SK-N-SH treated with all-trans-retinoic acid at 6 μM for 48 hours (cell line): ENCODE data around the gene LUM.

Experiments
- ATAC-seq: fragments of 200-7000 bp; cut with Tn5 transposase; 3 replicates; pipeline ENCODE4 v1.9.1; 2020; ENCODE audit warnings: mild to moderate bottlenecking, moderate library complexity
- ARNTL ChIP-seq: fragments of 450-650 bp; formaldehyde crosslinking; IDR thresholded peaks from 2 replicates; pipeline ENCODE4 v1.5.0; 2020; ENCODE audit warnings: low read depth, mild to moderate bottlenecking, moderate library complexity, borderline replicate concordance
- BACH2 ChIP-seq: fragments of 250-450 bp; sonication (Bioruptor Pico); IDR thresholded peaks from 2 replicates; pipeline ENCODE4 v1.9.0; 2021; ENCODE audit warnings: mild to moderate bottlenecking, borderline replicate concordance
- CSDC2 ChIP-seq: fragments of 250-450 bp; sonication (Bioruptor Pico); IDR thresholded peaks from 2 replicates; pipeline ENCODE4 v1.5.0; 2020; ENCODE audit warnings: mild to moderate bottlenecking, moderate library complexity
- ESRRG ChIP-seq: fragments of 250-450 bp; sonication (Bioruptor Pico); IDR thresholded peaks from 2 replicates; pipeline ENCODE4 v1.6.1; 2021; ENCODE audit warnings: mild to moderate bottlenecking
- GLIS3 ChIP-seq: fragments of 250-450 bp; sonication (Bioruptor Pico); IDR thresholded peaks from 2 replicates; pipeline ENCODE4 v1.5.0; 2020; ENCODE audit warnings: mild to moderate bottlenecking, moderate library complexity
- ISL1 ChIP-seq: fragments of 250-450 bp; sonication (Bioruptor Pico); IDR thresholded peaks from 2 replicates; pipeline ENCODE4 v2.1.2; 2022; ENCODE audit warnings: mild to moderate bottlenecking, moderate library complexity
- OSR1 ChIP-seq: fragments of 250-450 bp; sonication (Bioruptor Pico); IDR thresholded peaks from 2 replicates; pipeline ENCODE4 v1.8.0; 2022; ENCODE audit warnings: moderate library complexity, mild to moderate bottlenecking, inconsistent platforms
- RARB ChIP-seq: fragments of 250-450 bp; sonication (Bioruptor Pico); IDR thresholded peaks from 2 replicates; pipeline ENCODE4 v1.8.0; 2021; ENCODE audit warnings: mild to moderate bottlenecking, moderate library complexity
- SNAI2 ChIP-seq: fragments of 250-450 bp; sonication (Bioruptor Pico); IDR thresholded peaks from 2 replicates; pipeline ENCODE4 v1.5.0; 2020; ENCODE audit warnings: mild to moderate bottlenecking, moderate library complexity
- TCF4 ChIP-seq: fragments of 250-450 bp; sonication (Bioruptor Pico); IDR thresholded peaks from 2 replicates; pipeline ENCODE4 v1.8.0; 2021; ENCODE audit warnings: mild to moderate bottlenecking, moderate library complexity, borderline replicate concordance
- ZC3H10 ChIP-seq: fragments of 250-450 bp; sonication (Bioruptor Pico); IDR thresholded peaks from 2 replicates; pipeline ENCODE4 v1.5.1; 2021; ENCODE audit warnings: mild to moderate bottlenecking, moderate library complexity
- ZFP3 ChIP-seq: fragments of 250-450 bp; sonication (Bioruptor Pico); IDR thresholded peaks from 2 replicates; pipeline ENCODE4 v1.5.0; 2020; ENCODE audit warnings: mild to moderate bottlenecking, moderate library complexity
- ZFP30 ChIP-seq: fragments of 450-650 bp; formaldehyde crosslinking; IDR thresholded peaks from 2 replicates; pipeline ENCODE4 v1.5.0; 2022; ENCODE audit warnings: mild to moderate bottlenecking, moderate library complexity
- ZNF70 ChIP-seq: fragments of 450-650 bp; formaldehyde crosslinking; IDR thresholded peaks from 2 replicates; pipeline ENCODE4 v1.5.0; 2020; ENCODE audit warnings: mild to moderate bottlenecking, moderate library complexity
- ZNF8 ChIP-seq: fragments of 450-650 bp; formaldehyde crosslinking; IDR thresholded peaks from 2 replicates; pipeline ENCODE4 v1.5.0; 2020; ENCODE audit warnings: mild to moderate bottlenecking, moderate library complexity
- TF ChIP-seq, protein P1 (sequence below): fragments of 250-450 bp; sonication (Bioruptor Pico); IDR thresholded peaks from 2 replicates; pipeline ENCODE4 v1.8.0; 2021; ENCODE audit warnings: low read depth, mild to moderate bottlenecking, moderate library complexity, borderline replicate concordance
- TF ChIP-seq, protein P2 (sequence below): fragments of 250-450 bp; sonication (Bioruptor Pico); IDR thresholded peaks from 2 replicates; pipeline ENCODE4 v1.5.0; 2020; ENCODE audit warnings: mild to moderate bottlenecking, moderate library complexity
- TF ChIP-seq, protein P3 (sequence below): fragments of 250-450 bp; sonication (Bioruptor Pico); IDR thresholded peaks from 2 replicates; pipeline ENCODE4 v1.5.1; 2021; ENCODE audit warnings: mild to moderate bottlenecking, moderate library complexity

The LUM gene

DNA sequence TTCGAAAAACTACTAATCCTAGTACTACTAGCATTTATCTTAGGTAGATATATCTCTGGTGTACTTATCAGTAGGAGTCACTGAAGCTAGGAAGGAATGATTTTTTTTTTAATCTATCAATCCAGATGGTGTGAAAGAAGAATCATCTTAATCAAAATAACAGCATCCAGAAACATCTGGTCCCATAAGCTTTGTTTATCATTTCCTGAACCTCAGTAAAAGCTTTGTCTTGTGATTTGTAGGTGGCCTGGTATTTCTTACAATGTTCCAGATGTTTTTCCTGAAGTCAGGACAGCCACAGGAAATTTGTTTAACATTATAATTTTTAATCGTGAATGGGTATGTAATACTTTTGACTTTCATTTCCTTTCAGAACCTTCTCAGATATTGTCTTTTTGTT is 28.0 kb upstream of the LUM start:
- TF ChIP-seq TCF4 (CRISPR knock-in tag) (peak; percentile 85), ARNTL (no peak)
- TF ChIP-seq, protein P1, sequence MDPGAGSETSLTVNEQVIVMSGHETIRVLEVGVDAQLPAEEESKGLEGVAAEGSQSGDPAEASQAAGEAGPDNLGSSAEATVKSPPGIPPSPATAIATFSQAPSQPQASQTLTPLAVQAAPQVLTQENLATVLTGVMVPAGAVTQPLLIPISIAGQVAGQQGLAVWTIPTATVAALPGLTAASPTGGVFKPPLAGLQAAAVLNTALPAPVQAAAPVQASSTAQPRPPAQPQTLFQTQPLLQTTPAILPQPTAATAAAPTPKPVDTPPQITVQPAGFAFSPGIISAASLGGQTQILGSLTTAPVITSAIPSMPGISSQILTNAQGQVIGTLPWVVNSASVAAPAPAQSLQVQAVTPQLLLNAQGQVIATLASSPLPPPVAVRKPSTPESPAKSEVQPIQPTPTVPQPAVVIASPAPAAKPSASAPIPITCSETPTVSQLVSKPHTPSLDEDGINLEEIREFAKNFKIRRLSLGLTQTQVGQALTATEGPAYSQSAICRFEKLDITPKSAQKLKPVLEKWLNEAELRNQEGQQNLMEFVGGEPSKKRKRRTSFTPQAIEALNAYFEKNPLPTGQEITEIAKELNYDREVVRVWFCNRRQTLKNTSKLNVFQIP (CRISPR knock-in tag), result no peak
- TF ChIP-seq, protein P2, sequence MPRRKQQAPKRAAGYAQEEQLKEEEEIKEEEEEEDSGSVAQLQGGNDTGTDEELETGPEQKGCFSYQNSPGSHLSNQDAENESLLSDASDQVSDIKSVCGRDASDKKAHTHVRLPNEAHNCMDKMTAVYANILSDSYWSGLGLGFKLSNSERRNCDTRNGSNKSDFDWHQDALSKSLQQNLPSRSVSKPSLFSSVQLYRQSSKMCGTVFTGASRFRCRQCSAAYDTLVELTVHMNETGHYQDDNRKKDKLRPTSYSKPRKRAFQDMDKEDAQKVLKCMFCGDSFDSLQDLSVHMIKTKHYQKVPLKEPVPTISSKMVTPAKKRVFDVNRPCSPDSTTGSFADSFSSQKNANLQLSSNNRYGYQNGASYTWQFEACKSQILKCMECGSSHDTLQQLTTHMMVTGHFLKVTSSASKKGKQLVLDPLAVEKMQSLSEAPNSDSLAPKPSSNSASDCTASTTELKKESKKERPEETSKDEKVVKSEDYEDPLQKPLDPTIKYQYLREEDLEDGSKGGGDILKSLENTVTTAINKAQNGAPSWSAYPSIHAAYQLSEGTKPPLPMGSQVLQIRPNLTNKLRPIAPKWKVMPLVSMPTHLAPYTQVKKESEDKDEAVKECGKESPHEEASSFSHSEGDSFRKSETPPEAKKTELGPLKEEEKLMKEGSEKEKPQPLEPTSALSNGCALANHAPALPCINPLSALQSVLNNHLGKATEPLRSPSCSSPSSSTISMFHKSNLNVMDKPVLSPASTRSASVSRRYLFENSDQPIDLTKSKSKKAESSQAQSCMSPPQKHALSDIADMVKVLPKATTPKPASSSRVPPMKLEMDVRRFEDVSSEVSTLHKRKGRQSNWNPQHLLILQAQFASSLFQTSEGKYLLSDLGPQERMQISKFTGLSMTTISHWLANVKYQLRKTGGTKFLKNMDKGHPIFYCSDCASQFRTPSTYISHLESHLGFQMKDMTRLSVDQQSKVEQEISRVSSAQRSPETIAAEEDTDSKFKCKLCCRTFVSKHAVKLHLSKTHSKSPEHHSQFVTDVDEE, result peak; percentile 16; the same call in 1 of the 2 replicates
- TF ChIP-seq, all 23 proteins: peak for 2
- peak; percentile 48; the same call in 2 of the 3 replicates for ATAC-seq

DNA sequence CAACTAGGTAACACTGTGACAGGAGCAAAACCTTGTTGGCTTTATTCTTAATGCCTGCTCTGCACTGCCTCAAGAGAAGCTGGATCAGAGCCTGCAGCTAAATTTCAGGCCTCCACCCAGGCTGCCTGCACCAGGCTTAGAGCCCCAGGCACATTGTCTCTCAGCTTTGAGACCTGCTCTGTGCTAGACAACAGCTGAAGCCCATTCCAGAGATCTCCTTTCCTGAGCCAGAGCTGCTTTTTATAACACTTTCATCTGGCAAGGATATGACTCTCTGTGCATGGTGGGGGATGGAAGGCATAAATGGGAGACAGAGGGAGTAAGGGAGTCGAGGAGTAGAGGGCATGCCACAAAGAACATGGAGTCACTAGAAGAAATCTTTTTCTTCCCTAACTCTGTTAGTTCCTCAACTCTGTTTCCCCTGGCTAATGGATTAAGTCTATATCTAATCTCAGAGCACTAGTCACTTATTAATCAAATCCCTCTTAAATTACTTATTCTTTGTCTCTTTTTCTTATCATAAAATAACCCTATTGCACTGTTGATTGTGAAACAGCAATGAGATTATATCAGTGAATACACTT is 27.1 kb upstream of the LUM start:
- ATAC-seq, result peak; percentile 61

DNA sequence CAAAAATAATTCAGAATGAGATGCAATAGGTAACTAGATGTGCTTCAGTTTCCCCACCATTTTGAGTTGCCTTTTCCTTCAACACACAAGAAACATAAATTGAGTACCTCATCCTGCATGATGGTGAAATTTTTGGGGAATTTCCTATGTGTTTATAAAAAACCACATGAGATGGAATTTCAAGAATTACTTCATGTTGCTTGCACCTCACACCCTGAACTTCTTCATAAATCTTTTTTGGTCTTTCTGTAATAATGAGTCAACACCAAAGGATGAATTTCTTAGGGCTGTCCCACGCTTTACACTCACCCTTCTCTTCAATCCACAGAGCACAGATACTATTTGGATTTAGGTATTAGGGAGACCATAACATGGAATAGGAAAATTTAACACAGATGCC is 22.6 kb upstream of the LUM start:
- no peak for TF ChIP-seq SNAI2 (CRISPR knock-in tag)
- no peak for TF ChIP-seq OSR1 (CRISPR knock-in tag)
- no peak for TF ChIP-seq ZFP3
- no peak for TF ChIP-seq ARNTL
- no peak for TF ChIP-seq ISL1 (CRISPR knock-in tag)
- no peak for TF ChIP-seq ZC3H10 (CRISPR knock-in tag)
- TF ChIP-seq ZFP30 (CRISPR knock-in tag), result no peak
- no peak for TF ChIP-seq ZNF70 (CRISPR knock-in tag)
- TF ChIP-seq CSDC2 (CRISPR knock-in tag), result no peak
- TF ChIP-seq, protein P1 (CRISPR knock-in tag), result no peak
- TF ChIP-seq GLIS3 (CRISPR knock-in tag), result no peak
- TF ChIP-seq BACH2 (CRISPR knock-in tag), result no peak
- TF ChIP-seq, protein P3, sequence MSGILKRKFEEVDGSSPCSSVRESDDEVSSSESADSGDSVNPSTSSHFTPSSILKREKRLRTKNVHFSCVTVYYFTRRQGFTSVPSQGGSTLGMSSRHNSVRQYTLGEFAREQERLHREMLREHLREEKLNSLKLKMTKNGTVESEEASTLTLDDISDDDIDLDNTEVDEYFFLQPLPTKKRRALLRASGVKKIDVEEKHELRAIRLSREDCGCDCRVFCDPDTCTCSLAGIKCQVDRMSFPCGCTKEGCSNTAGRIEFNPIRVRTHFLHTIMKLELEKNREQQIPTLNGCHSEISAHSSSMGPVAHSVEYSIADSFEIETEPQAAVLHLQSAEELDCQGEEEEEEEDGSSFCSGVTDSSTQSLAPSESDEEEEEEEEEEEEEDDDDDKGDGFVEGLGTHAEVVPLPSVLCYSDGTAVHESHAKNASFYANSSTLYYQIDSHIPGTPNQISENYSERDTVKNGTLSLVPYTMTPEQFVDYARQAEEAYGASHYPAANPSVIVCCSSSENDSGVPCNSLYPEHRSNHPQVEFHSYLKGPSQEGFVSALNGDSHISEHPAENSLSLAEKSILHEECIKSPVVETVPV, result no peak
- TF ChIP-seq ZNF8 (CRISPR knock-in tag), result no peak
- TF ChIP-seq TCF4 (CRISPR knock-in tag), result no peak
- no peak for TF ChIP-seq ESRRG (CRISPR knock-in tag)
- TF ChIP-seq RARB, result no peak
- no peak for ATAC-seq

More for the DNA sequence above, 27.1 kb upstream of the LUM start:
- TF ChIP-seq ZNF8 (CRISPR knock-in tag) (no peak), ARNTL (no peak), ZC3H10 (CRISPR knock-in tag) (no peak), ISL1 (CRISPR knock-in tag) (peak; percentile 31; the same call in 1 of the 2 replicates), CSDC2 (CRISPR knock-in tag) (no peak), TCF4 (CRISPR knock-in tag) (0 out of 2 replicates have a peak, but pooled peaks have one; percentile 21), ZNF70 (CRISPR knock-in tag) (peak; percentile 70), ZFP3 (no peak)

DNA sequence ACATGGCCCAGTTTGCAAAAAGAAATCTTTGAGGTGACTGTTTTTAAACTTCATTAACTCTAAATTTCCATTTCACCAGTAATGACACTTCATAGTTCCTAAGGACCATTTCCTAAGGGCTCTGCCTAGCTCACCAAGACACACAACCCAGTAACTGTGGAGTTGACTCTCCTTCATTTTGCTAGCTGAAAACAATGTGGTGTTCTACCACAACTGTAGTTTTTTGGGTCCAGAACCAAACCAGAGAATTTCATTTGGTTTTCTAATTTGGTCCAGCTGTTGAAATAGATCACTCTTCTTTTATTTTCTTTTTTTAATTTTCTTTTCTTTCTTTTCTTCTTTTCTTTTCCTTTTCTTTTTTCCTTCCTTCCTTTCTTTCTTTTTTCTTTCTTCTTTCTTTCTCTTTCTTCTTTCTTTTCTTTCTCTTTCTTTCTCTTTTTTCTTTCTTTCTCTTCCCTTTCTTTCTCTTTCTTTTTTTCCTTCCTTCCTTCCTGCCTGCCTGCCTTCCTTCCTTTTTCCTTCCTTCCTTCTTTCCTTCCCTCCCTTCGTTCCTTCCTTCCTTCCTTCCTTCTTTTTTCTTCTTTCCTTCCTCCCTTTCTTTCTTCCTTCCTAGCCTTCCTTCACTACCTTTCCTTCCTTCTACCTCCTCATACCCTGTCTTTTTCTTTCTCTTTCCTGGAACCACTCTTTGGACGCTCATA is 18.5 kb upstream of the LUM start:
- TF ChIP-seq GLIS3 (CRISPR knock-in tag) (no peak), ESRRG (CRISPR knock-in tag) (no peak), ARNTL (no peak)
- TF ChIP-seq, protein P1 (CRISPR knock-in tag), result no peak

More for the DNA sequence above, 18.5 kb upstream of the LUM start:
- no peak for ATAC-seq
